GM12878 (cell line): ENCODE data around the gene THADA. TPM values are rescaled to one million over a fixed set of nuclear protein-coding genes. Genes with fewer than 3 reads are reported as not detected.

ENCODE experiments used
- ATAC-seq: fragments of 200-7000 bp; cut with Tn5 transposase; 3 replicates; pipeline ENCODE4 v1.9.1; 2020; ENCODE audit warnings: mild to moderate bottlenecking, moderate library complexity
- BruUV-seq: library from RNA; stranded (reverse); fragments of 400-500 nt; replicated peaks from 2 replicates; lab custom pipeline; 2021; lab: Mats Ljungman, UMichigan
- CTCF ChIA-PET: fragments of 300-600 bp; sonication (Branson Sonifier 250); formaldehyde crosslinking; extraction: SDS; loops from one replicate; lab custom pipeline; 2021; ENCODE audit warnings: inconsistent platforms; lab: Yijun Ruan, JAX
- POLR2A ChIA-PET: fragments of 350-600 bp; formaldehyde crosslinking; extraction: SDS; loops from one replicate; lab custom pipeline; 2021; ENCODE audit warnings: inconsistent platforms; lab: Charles Lee
- RAD21 ChIA-PET: fragments of 300-600 bp; sonication (Branson Sonifier 250); formaldehyde crosslinking; loops from one replicate; lab custom pipeline; 2023; ENCODE audit warnings: antibody characterized with exemption; ENCODE audit not compliant: unreplicated experiment; lab: Charles Lee
- SMC1A ChIA-PET: fragments of 300-600 bp; sonication (Branson Sonifier 250); formaldehyde crosslinking; loops from one replicate; lab custom pipeline; 2023; ENCODE audit not compliant: unreplicated experiment, uncharacterized antibody; lab: Charles Lee
- DNase-seq: peaks from one replicate; pipeline ENCODE4 v3.0.0-alpha.2; 2011; ENCODE audit warnings: low read depth, low spot score
- FAIRE-seq: peaks from 3 replicates; lab custom pipeline; 2011; peaks lifted over from hg19 to GRCh38; lab: Jason Lieb, UNC
- H2AFZ ChIP-seq: 2 replicates; pipeline ENCODE4 v1.6.0; 2011; ENCODE audit warnings: low read depth, low read length, control low read depth; ENCODE audit not compliant: control insufficient read depth
- H3K27ac ChIP-seq: 2 replicates; pipeline ENCODE4 v1.5.1; 2011; ENCODE audit warnings: control low read depth; ENCODE audit not compliant: control insufficient read depth, insufficient read depth
- H3K27me3 ChIP-seq, 2 experiments: replicated peaks in 1 of 2; 2 replicates each; pipeline versions ENCODE4 v1.6.0 to v1.6.1; 2011; ENCODE audit warnings: low read length in 1 of 2; ENCODE audit not compliant: control insufficient read depth in 2 of 2, insufficient read depth in 2 of 2
- H3K36me3 ChIP-seq, 2 experiments: 2 replicates each; pipeline ENCODE4 v1.5.1; 2011; ENCODE audit warnings: low read length in 1 of 2; ENCODE audit not compliant: control insufficient read depth in 2 of 2, insufficient read depth in 2 of 2
- H3K4me1 ChIP-seq: 2 replicates; pipeline ENCODE4 v1.6.1; 2011; ENCODE audit warnings: mild to moderate bottlenecking, low read length, moderate library complexity, mixed read lengths; ENCODE audit not compliant: control insufficient read depth, insufficient read depth
- H3K4me2 ChIP-seq: 2 replicates; pipeline ENCODE4 v1.6.0; 2011; ENCODE audit warnings: control low read depth; ENCODE audit not compliant: control insufficient read depth, insufficient read depth
- H3K4me3 ChIP-seq: fragments of 200-600 bp; sonication (generic); 2 replicates; pipeline ENCODE4 v1.5.1; 2016
- H3K79me2 ChIP-seq: 2 replicates; pipeline ENCODE4 v1.6.0; 2011; ENCODE audit warnings: low read length; ENCODE audit not compliant: control insufficient read depth, insufficient read depth
- H3K9ac ChIP-seq: 2 replicates; pipeline ENCODE4 v1.8.0; 2011; ENCODE audit warnings: low read length, control low read depth, mixed read lengths; ENCODE audit not compliant: control insufficient read depth, insufficient read depth
- H3K9me3 ChIP-seq: replicated peaks from 3 replicates; pipeline ENCODE4 v1.5.1; 2011; ENCODE audit warnings: mild to moderate bottlenecking, low read length; ENCODE audit not compliant: control insufficient read depth, insufficient read depth
- H4K20me1 ChIP-seq: 2 replicates; pipeline ENCODE4 v1.6.0; 2011; ENCODE audit not compliant: control insufficient read depth, insufficient read depth
- MTA2 ChIP-seq: fragments of 450-650 bp; IDR thresholded peaks from 2 replicates; pipeline ENCODE4 v1.6.1; 2016; ENCODE audit warnings: low read depth, mild to moderate bottlenecking, moderate library complexity
- POLR2AphosphoS5 ChIP-seq: IDR thresholded peaks from 2 replicates; pipeline ENCODE4 v1.6.1; 2011; ENCODE audit warnings: mild to moderate bottlenecking, low read length, inconsistent platforms
- RAD51 ChIP-seq: fragments of 450-650 bp; IDR thresholded peaks from 2 replicates; pipeline ENCODE4 v1.6.1; 2016; ENCODE audit warnings: moderate library complexity, mild to moderate bottlenecking, inconsistent platforms
- RCOR1 ChIP-seq: conservative IDR thresholded peaks from 2 replicates; pipeline ENCODE4 v1.6.1; 2012; ENCODE audit warnings: low read depth, low read length, improper control_type of control experiment
- RUNX3 ChIP-seq: IDR thresholded peaks from 2 replicates; pipeline ENCODE4 v1.6.1; 2012; ENCODE audit warnings: low read length, inconsistent platforms
- SPI1 ChIP-seq: IDR thresholded peaks from 2 replicates; pipeline ENCODE4 v1.6.1; 2011; ENCODE audit warnings: low read depth, mild to moderate bottlenecking, low read length, moderate library complexity, borderline replicate concordance; ENCODE audit not compliant: insufficient read depth
- ZNF217 ChIP-seq: fragments of 450-650 bp; IDR thresholded peaks from 2 replicates; pipeline ENCODE4 v1.6.1; 2017; ENCODE audit warnings: antibody characterized with exemption, mild to moderate bottlenecking
- WGBS: methylation state at CpG from one replicate; pipeline ENCODE4 v1.1.6; 2016; ENCODE audit warnings: low lambda C conversion rate; ENCODE audit not compliant: insufficient replicate concordance, insufficient coverage; ENCODE audit errors: missing lambda C conversion rate; 5-methylcytosine and 5-hydroxymethylcytosine counted together
- in situ Hi-C: fragments of 300-500 bp; cut with MboI; formaldehyde crosslinking; loops from 9 replicates; pipeline ENCODE4 v1.14.3; 2018; ENCODE audit warnings: mixed read lengths
- intact Hi-C: fragments of 100-400 bp; cut with micrococcal nuclease; formaldehyde crosslinking; loops from one replicate; pipeline ENCODE4 v1.14.2; 2022; ENCODE audit not compliant: unreplicated experiment
- polyA plus RNA-seq, 11 experiments: library from polyadenylated mRNA; depleted of rRNA in 4 of 11; unstranded in 6 of 11; stranded (reverse) in 5 of 11; fragments of >200 nt; fragmentation: Nextera tagmentation in 4 of 11; fragmentation: Illumina TruSeq in 1 of 11; extraction: Ambion mirVana in 4 of 11; extraction: Trizol in 1 of 11; gene quantifications; 1 replicate in 1 of 11; 2 replicates in 10 of 11; pipeline versions ENCODE4 v1.2.1 to v1.2.3, GENCODE V29; 2011 to 2016; ENCODE audit warnings: inconsistent platforms in 2 of 11, missing spikeins in 2 of 11, low read depth in 1 of 11
- total RNA-seq, 4 experiments: library from RNA; depleted of rRNA in 3 of 4; stranded (reverse); fragments of >200 nt in 3 of 4; fragmentation: Illumina TruSeq in 1 of 4; extraction: Trizol in 1 of 4; gene quantifications; 2 replicates each; pipeline versions ENCODE4 v1.2.1 to v1.2.3, GENCODE V29; 2013 to 2021
- TF ChIP-seq, protein P1 (sequence below): fragments of 450-650 bp; IDR thresholded peaks from 2 replicates; pipeline ENCODE4 v1.6.1; 2016; ENCODE audit warnings: mild to moderate bottlenecking
- TF ChIP-seq, protein P2 (sequence below): fragments of 450-650 bp; IDR thresholded peaks from 2 replicates; pipeline ENCODE4 v1.6.1; 2014; ENCODE audit warnings: mild to moderate bottlenecking
- TF ChIP-seq, protein P3 (sequence below): fragments of 450-650 bp; conservative IDR thresholded peaks from 2 replicates; pipeline ENCODE4 v1.6.1; 2017; ENCODE audit warnings: mild to moderate bottlenecking, moderate library complexity
- TF ChIP-seq, protein P4 (sequence below): fragments of 450-650 bp; IDR thresholded peaks from 2 replicates; pipeline ENCODE4 v1.6.1; 2018; ENCODE audit warnings: borderline replicate concordance, mild to moderate bottlenecking; ENCODE audit not compliant: partially characterized antibody

Gene THADA
- total and polyA plus RNA-seq, 10 of the 15 experiments (the other 5 are each of a cell fraction or from before 2014, with no cell fraction given): 14.6 to 33.2 (median 23.2) TPM

DNA sequence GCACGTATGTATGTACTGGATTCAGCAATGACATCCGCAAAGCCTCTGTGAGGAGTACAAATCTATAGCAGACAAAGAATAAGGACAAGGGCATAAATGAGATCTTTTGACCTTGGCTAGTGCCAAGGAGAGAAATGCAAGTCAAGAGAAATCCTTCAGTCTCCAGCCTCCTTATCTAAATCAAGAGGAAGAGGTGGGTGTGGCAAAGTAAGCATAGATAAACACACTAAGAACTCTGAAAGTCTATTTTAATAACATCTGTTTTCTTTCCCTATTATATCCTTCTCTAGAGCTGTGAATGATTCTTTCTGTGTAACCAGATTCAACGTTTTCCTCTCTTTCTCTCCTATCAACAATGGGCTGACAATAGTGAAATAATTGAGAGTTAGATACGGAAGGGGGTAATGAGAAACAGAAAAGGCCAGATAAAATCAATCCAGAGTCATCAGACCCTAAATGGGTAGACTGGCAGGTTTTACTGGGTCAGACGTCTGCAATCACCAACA, 250.9 kb downstream of the THADA start:
- no peaks in the 10 kb centered on the region for H3K79me2 ChIP-seq
- FAIRE-seq (no peak), ATAC-seq (no peak), DNase-seq (no peak)
- intact Hi-C loops (no loop called here), in situ Hi-C loops (no loop called here)
- CTCF ChIA-PET: interaction anchor here (0.6 to 1.4 kb wide), 2 partner anchors 12 to 104 kb away, joined by 3 read pairs; no protein-coding TSS in a partner anchor
- RAD21 ChIA-PET: interaction anchor here (1.4 kb wide), 1 partner anchor 134 kb away, joined by 3 read pairs; no protein-coding TSS in a partner anchor
- WGBS: 89% methylated on average over 5 of the region's 5 CpGs
- H3K9ac ChIP-seq: no peak overlapping the region
- no peak overlapping the region for H3K4me3 ChIP-seq
- SMC1A ChIA-PET: no interaction called here
- no peak overlapping the region for H3K4me2 ChIP-seq
- no peak overlapping the region for H2AFZ ChIP-seq
- no peaks in the 10 kb centered on the region for H3K4me1 ChIP-seq
- no peaks in the 10 kb centered on the region for H3K27me3 ChIP-seq
- peaks cover 0 to 3% of the 10 kb centered on the region in 2 experiments; a peak in 3 of 4 replicates for H3K36me3 ChIP-seq
- no peak for TF ChIP-seq RUNX3
- no peak for TF ChIP-seq POLR2AphosphoS5
- TF ChIP-seq MTA2: no peak
- TF ChIP-seq RCOR1: no peak
- TF ChIP-seq, protein P1, sequence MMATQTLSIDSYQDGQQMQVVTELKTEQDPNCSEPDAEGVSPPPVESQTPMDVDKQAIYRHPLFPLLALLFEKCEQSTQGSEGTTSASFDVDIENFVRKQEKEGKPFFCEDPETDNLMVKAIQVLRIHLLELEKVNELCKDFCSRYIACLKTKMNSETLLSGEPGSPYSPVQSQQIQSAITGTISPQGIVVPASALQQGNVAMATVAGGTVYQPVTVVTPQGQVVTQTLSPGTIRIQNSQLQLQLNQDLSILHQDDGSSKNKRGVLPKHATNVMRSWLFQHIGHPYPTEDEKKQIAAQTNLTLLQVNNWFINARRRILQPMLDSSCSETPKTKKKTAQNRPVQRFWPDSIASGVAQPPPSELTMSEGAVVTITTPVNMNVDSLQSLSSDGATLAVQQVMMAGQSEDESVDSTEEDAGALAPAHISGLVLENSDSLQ: no peak
- TF ChIP-seq, protein P2, sequence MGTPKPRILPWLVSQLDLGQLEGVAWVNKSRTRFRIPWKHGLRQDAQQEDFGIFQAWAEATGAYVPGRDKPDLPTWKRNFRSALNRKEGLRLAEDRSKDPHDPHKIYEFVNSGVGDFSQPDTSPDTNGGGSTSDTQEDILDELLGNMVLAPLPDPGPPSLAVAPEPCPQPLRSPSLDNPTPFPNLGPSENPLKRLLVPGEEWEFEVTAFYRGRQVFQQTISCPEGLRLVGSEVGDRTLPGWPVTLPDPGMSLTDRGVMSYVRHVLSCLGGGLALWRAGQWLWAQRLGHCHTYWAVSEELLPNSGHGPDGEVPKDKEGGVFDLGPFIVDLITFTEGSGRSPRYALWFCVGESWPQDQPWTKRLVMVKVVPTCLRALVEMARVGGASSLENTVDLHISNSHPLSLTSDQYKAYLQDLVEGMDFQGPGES: no peak
- TF ChIP-seq, protein P3, sequence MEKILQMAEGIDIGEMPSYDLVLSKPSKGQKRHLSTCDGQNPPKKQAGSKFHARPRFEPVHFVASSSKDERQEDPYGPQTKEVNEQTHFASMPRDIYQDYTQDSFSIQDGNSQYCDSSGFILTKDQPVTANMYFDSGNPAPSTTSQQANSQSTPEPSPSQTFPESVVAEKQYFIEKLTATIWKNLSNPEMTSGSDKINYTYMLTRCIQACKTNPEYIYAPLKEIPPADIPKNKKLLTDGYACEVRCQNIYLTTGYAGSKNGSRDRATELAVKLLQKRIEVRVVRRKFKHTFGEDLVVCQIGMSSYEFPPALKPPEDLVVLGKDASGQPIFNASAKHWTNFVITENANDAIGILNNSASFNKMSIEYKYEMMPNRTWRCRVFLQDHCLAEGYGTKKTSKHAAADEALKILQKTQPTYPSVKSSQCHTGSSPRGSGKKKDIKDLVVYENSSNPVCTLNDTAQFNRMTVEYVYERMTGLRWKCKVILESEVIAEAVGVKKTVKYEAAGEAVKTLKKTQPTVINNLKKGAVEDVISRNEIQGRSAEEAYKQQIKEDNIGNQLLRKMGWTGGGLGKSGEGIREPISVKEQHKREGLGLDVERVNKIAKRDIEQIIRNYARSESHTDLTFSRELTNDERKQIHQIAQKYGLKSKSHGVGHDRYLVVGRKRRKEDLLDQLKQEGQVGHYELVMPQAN: no peak
- TF ChIP-seq RAD51: no peak
- no peak for TF ChIP-seq SPI1
- TF ChIP-seq, protein P4, sequence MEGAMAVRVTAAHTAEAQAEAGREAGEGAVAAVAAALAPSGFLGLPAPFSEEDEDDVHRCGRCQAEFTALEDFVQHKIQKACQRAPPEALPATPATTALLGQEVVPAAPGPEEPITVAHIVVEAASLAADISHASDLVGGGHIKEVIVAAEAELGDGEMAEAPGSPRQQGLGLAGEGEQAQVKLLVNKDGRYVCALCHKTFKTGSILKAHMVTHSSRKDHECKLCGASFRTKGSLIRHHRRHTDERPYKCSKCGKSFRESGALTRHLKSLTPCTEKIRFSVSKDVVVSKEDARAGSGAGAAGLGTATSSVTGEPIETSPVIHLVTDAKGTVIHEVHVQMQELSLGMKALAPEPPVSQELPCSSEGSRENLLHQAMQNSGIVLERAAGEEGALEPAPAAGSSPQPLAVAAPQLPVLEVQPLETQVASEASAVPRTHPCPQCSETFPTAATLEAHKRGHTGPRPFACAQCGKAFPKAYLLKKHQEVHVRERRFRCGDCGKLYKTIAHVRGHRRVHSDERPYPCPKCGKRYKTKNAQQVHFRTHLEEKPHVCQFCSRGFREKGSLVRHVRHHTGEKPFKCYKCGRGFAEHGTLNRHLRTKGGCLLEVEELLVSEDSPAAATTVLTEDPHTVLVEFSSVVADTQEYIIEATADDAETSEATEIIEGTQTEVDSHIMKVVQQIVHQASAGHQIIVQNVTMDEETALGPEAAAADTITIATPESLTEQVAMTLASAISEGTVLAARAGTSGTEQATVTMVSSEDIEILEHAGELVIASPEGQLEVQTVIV: no peak
- no peak for TF ChIP-seq ZNF217
- H3K9me3 ChIP-seq: no peaks in the 10 kb centered on the region
- no peak overlapping the region for H3K27ac ChIP-seq
- POLR2A ChIA-PET: no interaction called here
- BruUV-seq: no TSS peak
- H4K20me1 ChIP-seq: no peaks in the 10 kb centered on the region
